ENCODE measurements around the gene TAF4.

TAF4 gene

DNA sequence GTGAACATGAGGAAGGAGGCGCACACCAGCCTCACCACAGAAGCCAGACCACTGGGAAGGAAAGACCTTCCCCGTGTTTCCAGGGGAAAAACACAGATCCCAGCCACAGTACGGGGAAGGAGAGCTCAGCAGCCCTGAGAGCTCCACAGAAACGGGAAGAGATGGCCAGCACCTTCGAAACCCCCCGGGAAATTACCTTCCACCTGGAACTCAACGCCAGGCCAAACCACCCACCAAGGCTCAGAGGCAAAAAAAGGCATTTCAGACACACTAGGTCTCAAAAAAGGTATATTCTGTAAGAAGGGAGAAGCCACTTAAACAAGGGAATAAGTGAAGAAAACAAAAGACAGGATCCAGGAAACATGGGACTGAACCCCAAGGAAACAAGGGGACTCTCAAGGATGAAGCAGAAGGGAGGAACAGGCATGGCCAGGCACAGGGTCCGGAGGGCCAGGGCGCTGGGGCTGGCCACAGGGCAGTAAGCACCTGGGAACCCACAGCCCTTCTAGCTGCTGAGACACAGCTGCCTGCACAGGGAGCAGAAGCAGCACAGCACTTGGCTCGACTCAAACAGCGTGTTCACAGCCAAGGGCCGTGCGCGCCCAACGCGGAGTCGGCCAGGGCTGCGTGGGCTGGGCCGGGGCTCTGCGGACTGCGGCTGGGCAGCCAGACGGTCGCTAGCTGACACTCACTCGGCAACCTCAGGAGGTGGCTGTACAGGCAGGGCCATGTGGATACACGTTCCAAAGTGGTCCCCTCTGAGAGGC lies 44.6 kb downstream of the TAF4 start:
- DNase-seq (ENCODE audit: low read depth in 2 of 2) = no peak

DNA sequence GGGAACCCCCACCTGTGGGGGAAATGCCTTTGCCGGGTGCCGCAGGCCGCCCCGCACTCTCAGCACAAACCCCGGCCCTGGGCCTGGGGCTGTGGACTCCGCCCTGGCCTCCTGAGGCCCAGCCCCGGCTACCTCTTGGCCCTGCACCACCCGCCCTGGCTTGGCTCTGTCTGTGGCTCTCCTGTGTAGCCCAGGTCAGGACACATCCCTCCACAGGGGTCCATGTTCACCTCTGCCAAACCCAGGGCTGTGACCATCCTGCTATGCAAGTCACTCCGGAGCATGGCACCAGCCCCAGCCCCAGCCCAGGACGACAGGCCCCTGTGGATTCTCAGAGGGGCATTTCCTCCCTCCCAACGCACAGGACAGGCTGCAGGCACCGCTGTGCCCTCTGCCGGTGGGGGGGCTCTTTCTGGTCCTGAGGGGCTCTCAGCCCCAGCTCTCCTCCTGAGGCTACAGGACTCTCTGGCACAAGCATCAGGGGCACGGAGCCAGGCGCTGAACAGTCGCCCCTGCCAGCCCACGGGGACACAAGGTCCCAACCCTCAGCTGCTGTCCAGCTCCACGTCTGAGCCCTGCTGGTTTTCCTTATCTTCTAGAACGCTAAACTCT lies 45.7 kb downstream of the TAF4 start:
- no peak for DNase-seq (ENCODE audit: low read depth in 2 of 2)

DNA sequence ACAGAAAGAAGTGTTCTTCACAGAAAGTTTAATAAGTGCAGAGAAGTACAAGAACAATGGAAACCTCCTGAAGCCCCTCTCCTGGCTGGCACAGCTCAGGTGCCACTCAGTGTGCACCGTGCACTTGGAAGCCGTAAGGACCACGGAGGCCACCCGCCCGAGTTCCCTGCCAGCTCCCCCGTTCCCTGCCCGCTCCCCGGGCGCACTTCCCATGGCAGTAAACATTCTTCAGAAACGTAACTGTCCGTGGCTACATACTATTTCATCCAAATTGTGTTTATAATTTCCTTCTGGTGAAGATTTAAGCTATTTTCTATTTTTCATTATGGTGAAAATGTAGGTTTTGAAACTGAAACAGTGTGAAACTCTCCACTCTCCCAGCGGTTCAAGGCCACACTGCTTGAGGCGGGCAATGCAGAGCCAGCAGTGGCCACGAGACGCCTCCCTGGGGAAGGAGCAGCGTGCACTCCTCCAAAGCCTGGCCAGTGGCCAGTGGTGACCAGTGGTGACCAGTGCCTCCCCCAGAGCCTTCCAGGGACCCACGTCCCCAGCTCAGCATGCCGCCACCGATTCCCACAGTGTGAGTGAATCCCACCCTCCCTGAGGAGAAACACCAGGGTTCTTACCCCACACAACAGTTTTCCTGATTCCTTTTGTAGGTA lies 46.4 kb downstream of the TAF4 start:
- no peak for DNase-seq (ENCODE audit: low read depth in 2 of 2)

DNA sequence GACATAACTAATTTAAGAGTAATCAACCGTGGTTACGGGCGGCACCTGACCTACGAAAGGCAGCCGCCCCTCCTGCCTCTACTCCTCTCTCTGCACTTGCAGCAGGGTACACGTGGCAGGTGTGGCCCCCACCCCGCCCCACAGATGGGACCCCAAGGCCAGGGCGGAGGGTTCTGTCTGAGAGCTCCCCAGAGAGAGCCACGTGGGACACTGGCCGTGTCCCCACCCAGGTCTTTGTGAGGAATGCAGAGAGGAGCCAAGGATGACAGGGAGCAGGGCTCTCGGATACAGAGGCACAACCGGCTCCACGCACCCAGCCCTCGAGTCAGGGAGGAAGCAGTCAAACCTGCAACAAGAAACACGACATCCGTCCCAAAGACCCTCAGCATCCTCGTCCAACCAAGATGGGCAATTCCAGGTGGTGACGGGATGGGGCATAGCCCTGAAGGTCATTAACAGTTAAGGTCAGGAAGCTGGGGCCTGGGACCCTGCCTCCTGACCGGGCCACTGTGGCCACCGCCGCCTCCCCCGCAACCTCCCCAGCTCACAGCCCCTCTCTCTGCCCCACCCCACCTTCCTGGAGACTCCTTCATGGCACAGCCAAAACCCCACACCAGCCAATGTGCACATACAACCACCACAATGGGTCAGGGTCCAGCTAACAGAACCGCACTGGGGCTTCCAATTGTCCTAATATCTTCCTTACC lies 47.1 kb downstream of the TAF4 start:
- no peak for DNase-seq (ENCODE audit: low read depth in 2 of 2)

DNA sequence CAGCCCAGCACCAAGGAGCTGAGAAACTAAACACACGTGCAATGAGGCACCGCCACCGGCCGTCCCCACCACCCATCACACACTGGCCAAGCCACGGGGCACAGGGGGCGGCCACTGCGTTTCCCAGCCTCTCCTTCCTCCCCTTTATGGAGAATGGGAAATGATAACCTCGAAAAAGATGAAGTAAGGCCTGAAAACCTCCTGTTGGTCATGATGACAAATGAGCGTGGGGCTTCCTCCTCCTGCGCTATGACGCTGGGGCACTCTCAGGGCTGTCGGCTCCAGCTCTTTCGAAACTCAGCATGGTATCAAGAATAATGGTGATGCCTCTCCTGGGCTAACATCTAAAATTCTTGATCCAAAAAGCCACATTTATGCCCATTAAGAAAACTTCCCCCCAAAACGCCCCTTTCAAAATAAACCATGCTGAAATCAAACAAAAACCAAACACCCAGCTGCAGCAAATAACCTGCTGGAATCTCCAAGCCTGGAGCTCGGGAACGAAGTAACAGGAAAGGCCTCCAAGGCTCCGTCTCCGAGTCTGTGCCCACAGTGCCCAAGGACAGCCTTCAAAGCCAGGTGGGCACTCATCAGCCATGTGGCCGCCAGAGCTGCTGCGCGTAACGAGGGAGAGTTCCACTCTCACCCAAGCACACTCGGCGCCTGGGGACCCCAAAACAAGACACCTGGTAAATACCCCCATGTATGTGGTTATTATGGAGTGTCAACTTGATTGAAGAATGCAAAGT lies 50.0 kb downstream of the TAF4 start:
- no peak for DNase-seq (ENCODE audit: low read depth in 2 of 2)

DNA sequence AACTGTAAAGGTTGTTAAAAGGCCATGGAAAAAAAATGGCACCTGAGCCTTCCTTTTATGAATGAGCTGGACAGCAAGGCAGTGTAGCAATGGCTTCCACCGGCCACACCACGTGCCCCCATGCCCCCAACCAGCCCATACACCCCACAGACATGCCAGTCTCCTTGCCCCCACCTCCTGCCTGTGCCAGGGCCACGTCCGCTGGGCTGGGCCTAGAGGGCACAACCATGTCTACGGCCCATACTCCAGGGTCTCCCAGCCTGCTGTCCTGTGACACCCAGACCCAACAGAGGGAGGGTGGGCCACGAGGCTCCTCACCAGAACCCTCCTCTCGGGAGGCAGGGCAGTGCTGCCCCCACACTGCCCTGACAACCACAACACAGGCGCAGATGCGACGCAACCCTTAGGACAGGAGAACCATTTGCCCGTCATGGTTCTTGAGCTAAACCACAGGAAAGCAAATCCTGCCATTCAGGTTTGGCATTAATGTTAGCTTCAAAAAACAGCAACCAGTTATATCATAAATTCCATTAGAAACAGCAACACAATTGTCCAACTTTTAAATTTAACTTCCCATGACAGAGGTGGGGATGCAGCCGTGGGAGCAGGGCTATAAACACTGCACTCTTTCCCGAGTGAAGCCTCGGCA lies 50.7 kb downstream of the TAF4 start:
- no peak for DNase-seq (ENCODE audit: low read depth in 2 of 2)

DNA sequence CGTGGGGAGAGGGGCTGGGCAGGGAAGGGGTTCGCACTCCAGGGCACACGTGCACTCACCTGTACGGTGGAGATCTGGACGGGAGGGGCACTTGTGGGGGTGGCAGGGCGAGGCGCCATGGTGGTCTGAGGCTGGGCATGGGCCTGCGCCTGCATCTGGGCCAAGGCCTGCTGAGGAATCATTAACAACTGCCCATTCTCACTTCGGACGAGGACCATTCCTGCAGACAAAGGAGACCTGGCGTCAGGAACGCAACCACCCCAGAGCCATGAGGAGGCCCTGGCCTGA lies 51.2 kb downstream of the TAF4 start:
- DNase-seq (ENCODE audit: low read depth in 2 of 2) = no peak

DNA sequence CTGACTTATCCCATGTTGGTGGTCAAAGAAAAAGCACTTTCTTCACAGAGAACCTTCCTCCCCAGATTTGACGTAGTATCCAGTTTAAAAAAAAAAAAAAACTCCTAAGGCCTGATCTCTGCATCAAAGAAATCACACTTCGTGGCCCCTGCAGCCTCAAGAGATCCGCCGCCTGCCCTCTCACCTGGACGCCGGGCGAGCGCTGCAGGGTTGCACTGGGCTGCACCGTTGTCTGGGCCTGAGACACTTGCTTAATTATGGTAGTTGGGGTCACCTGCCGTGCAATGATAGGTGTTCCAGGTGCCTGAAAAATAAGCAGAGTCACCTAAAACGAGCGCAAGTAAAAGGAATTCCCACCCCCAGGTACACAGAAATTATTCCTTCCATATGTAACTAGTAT lies 53.0 kb downstream of the TAF4 start:
- no peak for DNase-seq (ENCODE audit: low read depth in 2 of 2)

DNA sequence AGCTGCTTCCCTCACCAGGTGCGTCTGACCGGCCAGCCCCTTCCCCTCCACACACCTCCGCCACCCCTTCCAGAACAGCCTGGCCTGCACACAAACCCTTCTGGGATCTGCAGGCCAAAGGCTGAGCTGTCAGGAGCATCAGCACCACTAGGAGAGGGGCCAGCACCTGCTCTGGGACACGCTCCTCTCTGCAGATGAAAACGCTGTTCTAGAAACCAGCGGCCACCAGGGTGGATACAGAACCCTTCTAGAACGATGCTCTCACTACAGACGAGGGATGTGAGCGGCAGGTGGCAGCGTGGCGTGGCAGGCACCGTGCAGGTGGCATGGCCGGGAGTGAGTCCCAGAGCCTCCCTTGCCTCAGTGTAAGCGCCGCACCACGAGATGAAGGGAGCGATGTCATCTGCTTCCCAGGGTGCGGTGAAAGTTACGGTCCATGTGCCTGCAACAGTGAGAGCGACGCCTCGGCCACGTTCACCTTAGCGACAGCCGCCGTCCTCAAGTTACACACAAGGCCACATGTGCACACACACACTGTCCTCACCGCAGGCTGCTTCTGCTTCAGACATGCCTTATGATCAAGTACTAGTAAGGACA lies 53.6 kb downstream of the TAF4 start:
- no peak for DNase-seq (ENCODE audit: low read depth in 2 of 2)

DNA sequence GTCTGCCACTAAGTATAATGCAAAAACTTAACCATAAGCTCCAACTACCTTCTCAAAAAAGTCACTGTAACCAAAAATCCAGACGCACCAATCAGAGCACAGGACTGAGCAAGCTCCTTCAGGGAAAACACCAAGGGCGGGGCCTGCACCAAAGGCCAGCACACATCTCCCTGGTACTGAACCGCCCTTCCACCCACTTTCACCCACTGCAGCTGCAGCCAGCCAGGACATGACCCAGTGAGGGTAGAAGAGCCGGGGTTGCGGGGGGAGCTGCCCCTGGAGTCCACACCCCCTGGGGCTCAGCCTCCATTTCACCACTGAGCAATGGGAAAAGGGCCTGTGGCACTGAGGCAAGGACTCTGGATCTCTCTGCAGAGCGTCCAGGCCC lies 54.3 kb downstream of the TAF4 start:
- no peak for DNase-seq (ENCODE audit: low read depth in 2 of 2)

DNA sequence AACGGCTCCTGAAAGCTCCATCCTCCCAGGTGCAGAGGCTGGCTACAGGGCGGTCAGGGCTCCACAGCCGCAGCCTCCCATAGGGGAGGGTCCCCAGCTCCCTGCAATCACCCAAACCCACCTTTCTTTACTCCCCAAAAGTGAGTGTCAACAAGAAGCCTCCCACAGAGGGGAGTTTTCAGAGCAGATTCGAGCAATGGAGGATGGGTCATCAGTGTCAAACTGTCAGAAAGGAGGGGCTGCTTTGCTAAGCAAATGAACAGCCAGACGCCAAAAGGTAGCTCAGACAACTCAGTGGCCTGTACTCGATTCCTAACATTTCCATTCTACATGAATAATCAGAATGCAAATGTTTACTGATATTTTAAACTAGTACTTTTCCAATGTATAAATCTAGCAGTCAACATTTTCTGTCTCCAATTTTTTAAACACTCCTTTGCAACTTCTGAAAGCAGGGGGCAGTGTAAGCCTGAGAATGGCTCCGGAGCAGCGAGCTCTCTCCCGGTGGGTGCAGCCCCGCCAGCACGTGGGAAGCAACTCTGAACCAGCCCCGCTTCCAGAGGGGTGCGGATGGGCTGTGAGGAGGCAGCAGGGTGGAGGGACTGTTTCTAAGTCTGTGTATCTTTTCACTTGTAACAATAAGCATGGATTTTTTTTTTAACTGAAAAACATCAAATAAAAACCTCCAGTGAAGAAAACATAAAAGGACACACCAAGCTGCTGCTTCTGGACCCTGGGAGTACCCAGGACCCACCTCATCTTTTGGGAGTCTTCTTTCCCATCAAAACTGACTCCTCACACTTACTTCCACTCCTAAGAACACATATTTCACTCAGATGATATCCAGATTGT lies 54.9 kb downstream of the TAF4 start:
- peak; percentile 18 to 32 for DNase-seq (ENCODE audit: low read depth in 2 of 2)

DNA sequence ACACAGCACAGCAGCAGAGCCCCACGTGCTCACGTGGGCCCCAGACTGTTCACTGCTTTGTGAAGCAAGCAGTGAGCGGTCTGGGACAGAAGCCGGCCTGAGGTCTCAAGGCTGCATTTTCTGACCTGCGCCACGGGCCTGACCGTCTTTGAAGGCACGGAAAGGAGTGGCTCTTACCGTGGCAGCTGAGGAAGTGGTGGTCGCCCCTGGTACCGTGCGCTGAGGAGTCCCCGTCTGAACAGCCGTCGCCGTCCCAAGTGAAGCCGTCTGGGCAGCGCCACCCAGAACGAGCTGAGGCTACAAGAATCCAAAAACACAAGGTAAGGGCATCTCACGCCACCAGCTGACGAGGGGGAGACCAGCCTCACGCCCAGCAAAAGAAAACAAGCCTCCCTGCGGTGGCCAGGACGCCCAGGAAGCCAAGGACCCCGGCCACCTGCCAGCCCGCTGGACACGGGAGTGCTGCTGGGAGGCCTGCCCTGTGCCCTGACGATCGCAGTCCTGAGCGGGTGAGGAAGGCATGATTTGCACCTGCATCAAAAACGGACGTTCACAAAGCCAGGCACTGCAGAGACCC lies 55.7 kb downstream of the TAF4 start:
- no peak for DNase-seq (ENCODE audit: low read depth in 2 of 2)

DNA sequence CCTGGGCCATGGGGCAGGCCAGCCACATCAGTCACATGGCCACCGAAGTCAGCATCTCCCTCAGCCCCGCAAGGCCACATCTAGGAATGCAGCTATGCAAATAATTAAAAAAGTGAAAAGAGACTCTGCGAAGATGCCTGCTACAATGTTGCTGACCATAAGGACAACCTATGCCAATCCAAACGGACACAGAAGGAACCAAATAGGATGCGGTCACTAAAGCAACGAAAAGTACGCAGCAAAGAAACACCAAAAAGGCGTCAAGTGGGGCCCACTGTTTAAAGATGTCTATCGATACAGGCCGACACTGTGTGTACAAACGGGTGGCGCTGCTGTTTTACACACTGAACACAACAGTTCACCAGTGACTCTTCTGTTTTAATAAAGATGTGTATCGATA lies 56.4 kb downstream of the TAF4 start:
- no peak for DNase-seq (ENCODE audit: low read depth in 2 of 2)

DNA sequence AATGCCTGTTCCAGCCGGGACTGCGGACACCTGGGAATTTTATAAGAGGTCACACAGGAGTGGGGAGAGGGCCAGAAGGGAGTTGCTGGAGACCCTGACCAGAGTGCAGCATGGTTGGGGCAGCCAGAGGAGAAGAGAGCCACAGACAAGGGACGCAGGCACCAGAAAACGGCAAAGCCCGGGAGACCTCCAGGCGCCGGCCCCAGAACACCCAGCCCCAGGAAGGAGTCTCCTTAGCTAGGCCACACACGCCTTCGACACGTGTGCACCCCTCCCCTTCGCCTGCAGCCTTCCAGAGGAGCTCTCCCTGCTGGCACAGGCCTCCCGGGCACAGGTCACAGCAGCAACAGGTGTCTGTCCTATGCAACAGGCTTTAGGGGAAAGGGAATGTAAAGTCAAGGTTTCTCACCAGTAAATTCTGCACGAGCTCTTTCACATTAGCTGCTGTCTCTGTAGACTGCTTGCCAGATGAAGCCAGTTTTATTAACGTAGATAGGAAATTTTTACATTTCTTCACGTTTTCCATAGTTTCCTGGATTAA lies 57.0 kb downstream of the TAF4 start:
- DNase-seq (ENCODE audit: low read depth in 2 of 2) = no peak

DNA sequence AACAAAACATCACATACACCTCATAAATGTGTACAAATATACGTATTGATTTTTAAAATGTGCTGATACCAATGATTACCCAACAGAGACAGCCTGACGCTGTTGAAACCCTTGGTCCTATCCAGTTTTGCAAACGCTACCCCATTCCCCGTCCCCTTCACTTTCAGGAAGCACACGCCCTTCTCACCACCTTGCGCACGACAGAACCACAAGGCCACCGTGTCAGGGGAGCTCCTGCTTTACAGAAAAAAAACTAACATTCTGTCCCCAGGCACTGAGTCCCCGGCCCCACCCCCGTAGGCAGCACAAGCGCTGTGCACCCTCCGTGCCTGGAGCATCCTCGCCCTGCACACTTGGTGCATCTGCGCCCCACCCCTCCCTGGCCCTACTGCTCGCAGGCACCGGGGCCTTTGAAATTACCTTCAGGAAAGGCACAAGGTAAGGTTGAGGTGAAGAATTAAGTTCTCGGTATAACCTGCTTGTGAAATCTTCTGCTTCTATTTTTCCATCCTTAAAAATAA lies 58.5 kb downstream of the TAF4 start:
- DNase-seq (ENCODE audit: low read depth in 2 of 2) = no peak

DNA sequence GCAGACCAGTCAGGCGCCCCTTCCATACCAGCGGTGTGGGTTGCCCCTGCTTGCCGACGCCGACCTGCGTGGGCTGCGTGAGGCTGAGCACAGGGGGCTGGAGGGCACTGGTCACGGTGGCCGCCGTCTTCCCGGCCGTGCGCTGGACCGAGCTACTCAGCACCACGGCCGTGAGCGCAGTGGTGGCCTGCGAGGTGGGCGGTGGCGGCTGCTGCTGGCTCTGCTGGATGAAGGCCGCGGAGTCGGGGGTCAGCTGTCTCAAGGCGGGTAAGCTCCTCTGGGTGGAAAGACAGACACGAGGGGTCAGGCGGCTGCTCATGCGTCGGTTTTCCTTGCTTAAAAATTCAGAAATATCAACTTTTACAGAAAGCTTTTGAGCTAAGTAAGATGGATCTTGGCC lies 59.2 kb downstream of the TAF4 start:
- no peak for DNase-seq (ENCODE audit: low read depth in 2 of 2)

DNA sequence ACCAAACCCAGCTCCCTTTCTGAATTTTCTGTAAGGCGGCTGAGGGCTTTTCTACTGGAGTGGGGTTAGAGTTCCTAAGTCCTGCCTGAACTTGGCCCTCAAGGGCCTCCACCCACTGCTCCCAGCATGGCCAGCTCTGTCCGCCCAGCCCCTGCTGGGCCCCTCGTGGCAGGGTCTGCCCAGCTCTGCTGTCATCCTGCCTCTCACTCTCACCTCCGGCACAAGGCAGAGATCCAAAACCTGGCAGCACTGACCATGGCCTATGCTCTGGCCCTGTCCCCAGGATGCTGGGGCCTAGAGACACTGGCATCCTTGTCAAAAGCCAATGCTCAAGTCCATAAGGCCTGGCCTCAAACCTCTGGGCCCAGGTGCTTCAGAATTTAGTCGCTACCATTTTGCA lies 61.1 kb downstream of the TAF4 start:
- DNase-seq (ENCODE audit: low read depth in 2 of 2) = no peak

DNA sequence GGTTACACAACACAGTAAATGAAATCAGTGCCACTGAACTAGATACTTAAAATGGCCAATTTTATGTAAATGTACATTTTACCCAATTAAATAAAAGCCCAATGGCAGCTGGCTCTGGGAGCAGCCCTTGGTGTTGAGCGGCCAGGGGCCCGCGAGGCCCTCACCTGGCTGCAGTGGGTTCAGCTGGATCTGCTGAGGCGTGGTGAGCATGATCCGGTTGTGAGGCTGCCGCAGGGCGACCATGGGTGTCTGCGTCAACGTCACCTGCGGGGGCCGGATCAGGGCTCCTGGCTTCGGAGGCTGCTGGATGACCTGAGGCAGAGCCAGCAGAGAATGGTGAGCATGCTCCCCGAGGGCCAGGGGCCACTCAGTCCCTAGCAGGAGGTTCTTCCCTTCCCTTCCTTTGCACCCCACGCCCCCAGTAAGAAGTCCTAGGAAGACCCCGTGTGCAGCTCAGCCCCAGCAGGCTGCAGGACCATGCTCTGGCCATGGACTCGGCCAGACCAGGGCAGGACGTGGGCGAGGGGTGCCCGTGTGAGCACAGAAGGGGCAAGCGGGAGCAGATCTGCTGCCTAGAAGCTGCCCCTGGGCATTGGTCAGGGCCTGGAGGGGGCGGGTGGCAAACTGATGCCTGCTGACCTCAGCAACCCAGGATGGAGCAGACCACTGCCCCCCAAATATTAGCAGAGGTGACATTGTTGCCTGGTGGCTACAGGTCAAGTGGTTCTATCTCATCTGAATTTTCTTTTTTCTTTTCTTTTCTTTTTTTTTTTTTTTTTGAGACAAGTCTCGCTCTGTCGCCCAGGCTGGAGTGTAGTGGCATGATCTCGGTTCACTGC lies 61.9 kb downstream of the TAF4 start:
- DNase-seq (ENCODE audit: low read depth in 2 of 2) = no peak

Measured in stimulated activated CD8-positive, alpha-beta memory T cell treated with anti-CD3 and anti-CD28 coated beads, Interleukin-15, amount 100 ng/mL, for 4 hours (primary cell).